Hippocampal formation (tissue), 2 donors: ENCODE results near the gene PTTG1IP.
"Not testable (repeated sequence)": the region's sequence is repeated elsewhere in the genome, so short reads cannot be mapped to it uniquely, and the experiment has no call there.

Experiments
- DNase-seq, 2 donors: peaks; one replicate each; lab custom pipeline; 2025; lab: John Stamatoyannopoulos, UW

PTTG1IP gene, protein sequence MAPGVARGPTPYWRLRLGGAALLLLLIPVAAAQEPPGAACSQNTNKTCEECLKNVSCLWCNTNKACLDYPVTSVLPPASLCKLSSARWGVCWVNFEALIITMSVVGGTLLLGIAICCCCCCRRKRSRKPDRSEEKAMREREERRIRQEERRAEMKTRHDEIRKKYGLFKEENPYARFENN

GRCh38 chr21:44873356-44874239 is at the start of gene PTTG1IP:
Gene PTTG1IP (minus strand): TSS chr21:44873690. CDS start chr21:44873616, 74 bp downstream.
- peak; percentile 90 to 95 for DNase-seq

DNA sequence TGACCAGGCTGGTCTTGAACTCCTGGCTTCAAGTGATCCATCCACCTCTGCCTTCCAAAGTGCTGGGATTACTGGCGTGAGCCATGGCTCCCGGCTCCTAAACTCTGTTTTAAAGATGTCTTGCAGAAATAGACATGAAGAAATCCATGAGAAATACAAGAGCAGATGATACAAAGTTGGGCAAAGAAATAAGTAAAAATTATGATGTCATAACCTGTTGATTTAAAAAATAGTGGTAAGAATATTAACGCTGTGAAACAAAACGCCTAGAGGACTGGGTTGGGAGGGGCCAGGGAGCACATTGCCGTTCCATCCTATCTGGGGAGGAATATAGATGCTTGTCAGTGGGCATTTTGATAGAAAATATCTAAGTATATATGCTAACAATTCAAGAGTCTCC is 48.4 kb upstream of the PTTG1IP start:
- no peak for DNase-seq

DNA sequence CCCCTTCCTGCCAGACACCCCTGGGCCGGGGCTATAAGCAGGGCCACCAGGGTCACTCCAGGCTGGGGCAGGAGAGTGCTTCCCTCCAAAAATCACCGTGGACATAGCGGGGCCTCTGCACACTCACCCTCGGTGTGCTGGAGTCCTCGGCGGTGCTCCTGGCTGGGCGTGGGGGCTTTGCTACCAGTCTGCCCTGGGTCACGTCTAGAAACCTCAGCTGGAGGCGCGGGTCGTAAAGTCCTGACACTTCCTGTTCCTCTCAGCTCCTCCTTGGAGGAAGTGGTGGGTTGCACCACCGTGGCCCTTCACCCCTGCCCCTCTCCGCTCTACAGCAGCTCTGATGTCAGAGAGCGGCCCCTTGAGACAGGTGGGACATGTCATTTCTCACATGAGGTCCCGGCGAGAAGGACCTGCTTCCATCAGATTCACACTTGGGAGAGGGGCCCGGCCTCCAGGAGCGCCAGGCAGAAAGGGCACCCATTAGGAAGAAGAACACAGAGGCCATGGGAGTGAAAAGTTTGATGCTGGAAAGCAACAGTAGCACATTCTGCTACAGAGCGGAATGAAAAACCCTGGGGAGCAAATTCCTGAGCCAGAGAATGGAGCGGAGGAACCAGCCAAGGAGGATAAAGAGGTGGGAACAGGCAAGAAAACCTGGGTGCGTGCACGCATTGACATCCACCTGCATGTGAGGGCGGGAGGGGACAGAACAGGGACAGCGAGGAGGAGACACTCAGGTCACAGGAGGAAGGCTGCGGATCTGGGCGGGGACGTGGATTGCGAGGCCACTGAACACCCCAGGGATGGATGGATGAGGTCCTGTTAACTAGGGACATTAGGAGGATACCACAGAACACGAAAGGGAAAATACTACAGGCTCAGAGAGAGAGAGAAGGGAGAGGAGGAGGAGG is 47.5 kb upstream of the PTTG1IP start, which contains the start of gene ITGB2:
TSS of gene ITGB2 (minus strand) at position 206 of the 911 bp plus-strand sequence. CDS start 10,117 bp downstream, outside the sequence.
- no peak for DNase-seq

DNA sequence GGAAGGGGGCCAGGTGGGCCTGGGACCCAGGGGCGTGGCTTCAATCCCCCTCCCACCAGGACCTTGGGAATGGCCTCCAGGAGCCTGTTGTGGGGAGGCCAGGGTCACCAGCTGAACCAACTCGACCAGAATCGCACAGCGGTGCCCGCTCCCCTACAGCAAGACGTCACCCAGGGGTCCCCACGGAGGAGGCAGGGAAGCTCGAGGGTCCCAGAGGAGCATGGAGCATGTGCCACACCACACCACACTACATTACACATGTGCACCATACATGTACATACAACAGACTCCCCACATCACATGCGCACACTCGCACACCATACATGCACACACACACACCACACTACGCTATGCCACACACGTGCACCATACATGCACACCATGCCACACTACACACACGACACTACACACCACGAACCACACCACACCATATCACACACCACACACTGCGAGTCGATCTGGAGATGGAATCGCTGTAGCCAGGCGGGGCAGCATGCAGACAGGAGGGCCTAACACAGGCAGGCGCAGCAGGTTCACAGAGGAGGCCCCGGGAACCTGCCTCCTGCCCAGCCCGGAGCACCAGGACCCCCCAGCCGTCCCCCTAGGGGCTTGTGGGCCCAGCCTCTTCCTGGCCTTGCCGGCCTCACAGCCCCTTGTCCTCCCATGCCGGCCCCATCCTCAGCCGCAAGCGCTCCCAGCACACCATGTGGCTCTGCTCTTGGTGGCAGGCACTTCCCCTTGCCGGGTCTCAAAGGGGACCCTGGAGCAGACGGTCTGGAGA is 46.6 kb upstream of the PTTG1IP start:
- no peak for DNase-seq

DNA sequence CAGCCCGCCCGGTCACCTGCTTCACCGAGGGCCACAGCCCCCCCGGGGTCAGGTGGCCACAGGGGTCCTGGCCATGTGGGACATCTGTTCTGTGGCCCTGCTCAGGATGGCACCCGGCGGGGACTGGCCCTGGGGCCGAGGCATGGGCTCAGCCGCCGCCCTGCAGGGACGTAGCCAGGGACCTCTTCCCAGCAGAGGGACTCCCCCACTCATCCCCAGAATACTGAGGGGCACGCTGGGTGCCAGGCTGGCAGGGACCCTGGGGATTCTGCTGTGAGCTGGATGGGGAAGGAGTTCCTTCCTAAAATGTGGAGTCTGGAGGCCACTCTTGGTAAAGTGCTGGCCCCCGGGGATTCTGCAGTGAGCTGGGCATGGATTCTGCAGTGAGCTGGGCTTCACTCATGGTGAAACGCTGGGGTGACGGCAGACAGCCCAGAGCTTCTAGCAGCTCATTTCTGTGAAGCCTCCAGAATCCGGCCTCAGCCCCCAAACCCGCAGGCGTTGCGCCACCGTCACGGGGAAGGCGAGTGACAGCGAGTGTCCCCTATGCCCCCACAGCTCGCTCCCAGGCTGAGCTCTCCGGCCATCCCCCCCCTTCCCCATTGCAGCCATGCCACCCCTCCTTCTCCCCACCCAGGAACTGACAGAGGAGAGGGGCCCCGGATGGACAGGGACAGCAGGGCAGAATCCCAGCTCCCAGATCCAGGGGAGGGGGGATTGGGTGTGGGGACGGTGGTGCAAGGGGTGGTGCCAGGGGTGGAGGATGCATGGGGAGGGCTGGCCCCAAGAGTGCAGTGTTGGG is 45.8 kb upstream of the PTTG1IP start:
- no peak for DNase-seq

DNA sequence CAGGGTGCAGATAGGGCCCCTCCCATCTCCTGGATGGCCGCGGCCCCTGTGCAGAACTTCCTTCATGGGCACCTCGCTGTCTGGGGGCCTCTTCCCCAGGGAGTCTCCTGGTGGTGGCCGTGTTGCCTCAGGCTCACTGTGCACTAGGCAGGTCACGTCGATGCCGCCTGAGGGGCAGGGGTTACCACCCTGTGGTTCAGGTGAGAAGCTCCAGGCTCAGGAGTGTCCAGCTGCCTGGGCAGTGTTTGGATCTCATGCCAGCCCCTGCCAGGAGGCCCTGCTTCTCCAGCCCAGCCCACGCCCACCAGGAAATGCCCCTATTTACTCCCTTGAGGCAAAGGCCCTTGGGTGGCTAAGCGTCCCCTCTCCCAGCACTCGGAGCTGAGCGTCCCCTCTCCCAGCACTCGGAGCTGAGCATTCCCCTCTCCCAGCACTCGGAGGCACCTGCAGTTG is 45.1 kb upstream of the PTTG1IP start:
- DNase-seq, result no peak

- DNase-seq, result no peak
Measured at GRCh38 chr21:44918107-44918470, 44.6 kb upstream of the PTTG1IP start.

DNA sequence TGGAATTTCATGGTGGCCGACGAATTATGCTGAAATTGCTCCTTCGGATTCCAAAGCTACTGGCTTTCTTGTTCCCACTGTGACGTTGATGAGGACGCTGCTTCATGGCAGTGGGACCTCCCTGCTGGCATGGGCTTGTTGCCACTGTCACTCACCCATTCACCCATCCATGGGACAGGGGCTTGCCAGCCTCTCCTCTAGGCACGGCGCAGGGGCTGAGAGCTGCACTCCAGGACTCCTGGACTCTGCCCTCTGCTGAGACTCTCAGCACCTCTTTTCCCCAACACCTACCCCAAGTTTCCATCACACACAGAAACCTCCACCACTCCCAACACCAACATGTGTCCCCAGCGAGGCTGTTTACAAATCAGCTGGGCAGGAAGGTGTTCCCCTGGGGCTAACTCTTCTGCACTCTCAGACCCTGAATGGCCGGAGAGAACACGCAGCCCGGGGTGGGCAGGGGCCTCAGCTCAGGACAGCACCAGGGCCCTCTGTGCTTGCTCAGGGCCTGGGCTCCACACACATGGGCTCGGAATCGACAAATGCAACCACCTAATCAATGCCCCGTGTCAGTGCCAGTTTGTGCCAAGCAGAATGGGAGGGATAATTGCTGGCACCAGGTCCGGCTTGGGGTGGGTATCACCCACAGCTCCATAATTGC is 44.1 kb upstream of the PTTG1IP start:
- no peak for DNase-seq

DNA sequence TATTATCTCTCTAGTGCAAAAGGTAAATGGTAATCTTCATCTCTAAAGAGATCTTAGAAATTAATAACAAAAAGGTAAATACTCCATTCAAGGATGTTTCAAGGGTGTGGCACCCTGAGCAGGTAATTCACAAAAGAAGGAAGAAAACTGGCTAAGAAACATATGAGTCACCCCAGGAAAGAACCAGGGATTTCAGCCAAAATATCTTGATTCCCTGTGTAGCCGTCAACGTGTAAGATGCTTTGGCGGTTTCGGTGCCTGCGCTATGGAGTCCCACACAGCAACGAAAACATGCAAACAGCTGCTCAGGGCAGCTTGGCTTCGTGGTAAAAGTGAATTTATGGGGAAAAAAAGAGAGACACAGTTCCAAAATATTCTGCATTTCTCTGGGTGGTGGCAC is 43.5 kb upstream of the PTTG1IP start:
- DNase-seq, result no peak

- no peak for DNase-seq
Measured at GRCh38 chr21:44914176-44914874, 40.8 kb upstream of the PTTG1IP start.

DNA sequence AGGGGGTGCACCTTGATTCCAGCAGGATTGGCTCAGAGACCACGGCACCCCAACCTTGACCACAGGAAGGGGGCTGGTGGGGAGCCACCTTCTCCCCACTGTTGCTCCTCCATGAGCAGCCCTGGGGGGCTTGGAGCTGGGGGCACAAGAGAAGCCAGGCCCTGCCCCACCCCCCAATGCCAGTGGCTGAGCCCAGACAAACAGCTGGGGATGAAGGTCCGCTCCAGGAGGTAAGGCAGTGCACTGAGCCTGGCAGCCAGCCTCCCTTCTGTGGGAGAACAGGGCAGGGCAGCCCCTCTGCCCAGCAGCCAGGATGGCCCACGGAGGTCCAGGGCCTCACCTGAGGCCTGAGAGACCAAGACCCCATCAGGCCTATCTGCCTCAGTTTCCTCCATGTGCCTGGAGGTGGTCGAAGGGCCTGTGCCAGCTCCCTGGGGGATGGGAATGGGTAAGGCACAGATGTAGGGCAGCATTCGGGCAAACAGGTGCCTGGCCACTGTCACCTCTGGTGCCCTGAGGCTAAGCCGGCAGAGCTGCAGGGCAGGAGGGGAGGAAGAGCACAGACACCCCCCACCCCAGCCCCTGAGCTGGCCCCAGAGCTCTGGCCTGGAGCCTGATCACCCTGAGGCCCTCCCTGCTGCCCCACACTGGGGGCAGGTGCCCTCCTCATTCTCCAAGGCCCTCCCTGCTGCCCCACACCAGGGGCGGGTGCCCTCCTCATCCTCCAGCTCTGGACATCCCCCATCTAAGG is 40.1 kb upstream of the PTTG1IP start:
- DNase-seq, result no peak

GRCh38 chr21:44912506-44913412 is 39.3 kb upstream of the PTTG1IP start:
- DNase-seq, result not testable (repeated sequence)

GRCh38 chr21:44912158-44912473 is 38.6 kb upstream of the PTTG1IP start:
- no peak for DNase-seq

DNA sequence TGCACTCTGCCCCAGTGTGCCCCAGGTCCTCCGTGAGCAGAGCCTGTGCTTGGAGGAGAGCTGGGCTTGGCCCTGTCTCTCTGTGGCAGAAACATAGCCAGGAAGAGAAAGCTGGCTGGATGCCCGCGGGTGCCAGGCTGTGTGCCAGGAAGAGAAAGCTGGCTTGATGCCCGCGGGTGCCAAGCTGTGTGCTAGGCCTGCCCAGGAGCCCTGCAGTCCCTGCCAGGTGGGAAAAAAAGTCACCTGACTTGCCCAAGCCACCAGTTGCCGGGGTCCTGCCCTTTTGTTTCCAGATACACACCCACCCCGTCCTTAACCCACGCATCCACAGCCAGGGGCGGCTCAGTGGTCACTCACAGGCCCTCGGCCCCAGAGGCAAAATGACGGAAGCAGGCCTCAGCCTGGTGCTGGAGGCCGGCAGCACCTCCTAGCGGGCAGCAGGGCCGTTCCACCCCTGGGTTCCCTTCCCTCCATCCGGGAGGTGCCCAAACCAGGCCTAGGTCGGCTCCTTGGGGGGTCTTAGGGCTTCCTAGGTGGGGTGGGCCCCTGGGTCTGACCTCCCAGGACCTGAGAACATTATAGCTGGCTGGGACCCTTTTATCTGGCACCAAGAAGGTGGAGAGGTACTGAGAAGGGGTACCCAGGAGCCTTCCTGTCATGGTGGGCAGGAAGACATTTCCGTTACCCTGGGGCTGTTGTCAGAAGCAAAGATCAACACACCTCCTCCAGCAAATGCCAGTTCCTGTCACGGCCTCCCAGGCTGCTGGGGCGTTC is 38.1 kb upstream of the PTTG1IP start:
- peak in 1 of 2 donors; percentile 70 for DNase-seq

DNA sequence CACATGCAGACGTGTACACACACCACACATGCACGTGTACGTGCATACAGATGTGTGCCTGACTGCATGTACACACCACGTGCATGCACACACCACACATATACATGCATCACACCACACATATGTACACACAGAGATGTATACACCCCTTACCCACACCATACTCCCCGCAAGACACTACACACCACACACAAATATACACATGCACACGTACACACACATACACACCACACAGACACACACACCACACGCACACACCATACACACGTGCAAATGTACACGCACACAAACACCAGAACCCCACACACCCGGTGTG is 37.5 kb upstream of the PTTG1IP start:
- no peak for DNase-seq

DNA sequence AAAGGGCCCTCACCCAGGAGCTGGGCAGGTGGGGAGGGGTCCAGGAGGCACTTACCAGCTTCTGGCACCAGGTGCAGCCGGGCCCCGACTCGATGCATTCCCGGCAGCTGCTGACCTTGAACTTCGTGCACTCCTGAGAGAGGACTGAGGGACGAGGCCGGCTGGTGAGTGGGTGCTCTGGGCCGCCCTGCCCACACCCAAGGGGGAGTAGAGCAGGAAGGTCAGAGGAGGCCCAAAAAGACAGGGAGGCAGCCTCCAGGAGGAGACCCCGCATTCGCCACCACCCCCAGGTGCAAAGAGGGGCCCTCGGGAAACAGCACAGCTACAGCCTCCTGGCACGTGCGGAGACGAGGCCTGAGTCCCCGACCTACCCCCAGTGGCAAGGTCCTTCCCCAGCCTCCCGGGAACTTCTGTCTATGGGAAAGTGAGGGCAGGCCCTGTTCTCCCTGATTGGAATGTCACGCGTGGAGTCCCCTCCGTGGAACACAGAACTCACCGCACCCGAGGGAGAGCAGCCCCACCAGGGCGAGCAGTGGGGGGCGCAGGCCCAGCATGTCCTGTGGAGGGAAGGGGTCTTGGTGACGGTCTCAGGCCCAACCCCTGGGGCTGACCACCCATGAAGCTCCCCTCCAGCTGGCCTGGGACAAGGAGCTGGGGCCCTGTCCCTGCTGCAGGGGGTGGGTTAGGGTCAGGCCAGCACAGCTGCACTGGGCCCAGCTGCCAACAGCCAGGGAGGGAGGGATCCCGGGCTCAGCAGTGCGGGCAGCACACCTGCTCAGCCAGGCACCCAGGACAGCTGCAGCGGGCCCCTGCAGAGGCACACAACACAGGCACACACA is 37.0 kb upstream of the PTTG1IP start:
- DNase-seq, result no peak
